ENCODE results near the gene SWT1.

Gene SWT1, protein sequence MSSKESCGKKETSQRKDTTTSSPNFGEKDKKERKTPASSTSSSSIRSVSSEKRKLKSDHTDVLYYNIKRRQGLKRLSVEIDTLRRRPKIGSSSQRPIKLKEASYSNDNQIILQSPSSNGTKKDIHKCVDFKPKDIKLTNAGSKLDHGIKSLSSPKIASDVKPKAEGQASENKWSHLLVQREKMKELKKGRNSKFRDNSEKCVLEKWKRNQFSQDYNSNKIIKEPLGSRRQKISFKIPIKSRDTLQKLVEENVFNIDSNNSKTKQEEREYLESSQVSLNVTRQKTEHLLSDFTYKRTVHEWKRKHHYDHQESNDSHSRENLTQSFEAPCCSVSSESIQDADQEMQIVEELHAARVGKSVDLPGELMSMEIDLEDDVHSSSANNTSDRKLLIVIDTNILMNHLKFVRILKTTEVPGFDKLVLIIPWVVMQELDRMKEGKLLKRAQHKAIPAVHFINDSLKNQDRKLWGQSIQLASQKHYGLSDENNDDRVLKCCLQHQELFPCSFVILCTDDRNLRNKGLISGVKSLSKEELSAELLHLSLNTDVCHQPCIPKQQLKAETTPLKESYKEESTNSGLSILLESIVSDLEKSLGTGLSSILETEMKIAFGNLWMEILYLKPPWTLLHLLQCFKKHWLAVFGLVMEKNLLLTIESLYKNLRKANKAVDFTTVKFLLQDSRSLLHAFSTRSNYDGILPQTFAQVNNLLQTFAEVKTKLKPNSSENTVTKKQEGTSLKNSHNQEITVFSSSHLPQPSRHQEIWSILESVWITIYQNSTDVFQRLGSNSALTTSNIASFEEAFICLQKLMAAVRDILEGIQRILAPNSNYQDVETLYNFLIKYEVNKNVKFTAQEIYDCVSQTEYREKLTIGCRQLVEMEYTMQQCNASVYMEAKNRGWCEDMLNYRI
- total RNA-seq: 7.0 to 24.2 (median 11.5) reads per million in 17 experiments

DNA sequence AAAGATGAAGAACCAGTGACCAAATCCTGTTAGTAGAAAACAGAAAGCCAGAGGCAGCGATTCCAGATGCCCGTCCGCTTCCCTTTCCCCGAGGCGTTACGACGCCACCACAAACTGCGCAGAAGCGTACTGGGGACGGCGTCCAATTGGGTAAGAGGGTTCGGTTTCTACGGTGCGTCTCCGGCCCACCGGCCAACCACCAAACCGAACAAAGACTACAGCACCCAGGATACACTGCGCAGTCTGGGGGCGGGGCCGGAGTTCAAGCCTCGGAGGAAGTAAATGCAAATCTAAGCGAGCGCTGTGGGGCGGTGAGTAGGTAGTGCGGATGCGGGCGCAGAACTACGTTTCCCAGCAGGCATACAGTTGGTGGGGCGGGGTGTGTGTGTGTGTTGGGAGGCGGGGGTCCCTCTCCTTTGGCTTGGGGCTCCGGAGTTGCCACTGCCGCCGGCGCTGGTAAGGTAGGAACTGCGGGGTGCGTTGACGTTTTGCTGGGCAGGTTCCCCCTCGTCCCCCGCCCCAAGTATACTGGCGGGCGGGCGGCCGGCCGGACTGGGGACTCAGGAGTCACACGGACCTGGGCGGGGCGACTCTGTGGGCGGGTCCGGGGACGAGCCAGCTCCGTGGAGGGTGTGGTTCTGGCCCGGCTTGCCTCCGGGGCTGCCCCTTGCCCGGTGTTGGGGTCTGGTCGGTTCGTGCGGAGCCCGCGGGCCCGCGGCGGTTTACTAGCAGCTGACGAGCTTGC lies at the start of gene SWT1, which contains the start of gene TRMT1L:
Gene SWT1 (plus strand): TSS at position 314 of the 745 bp plus-strand sequence. CDS start 3,675 bp downstream, outside the sequence.
Gene TRMT1L (minus strand): TSS at position 100 of the 745 bp plus-strand sequence. CDS start 241 bp downstream, outside the sequence.
- DNase-seq: peak; percentile 99 to 100 (median 100)

DNA sequence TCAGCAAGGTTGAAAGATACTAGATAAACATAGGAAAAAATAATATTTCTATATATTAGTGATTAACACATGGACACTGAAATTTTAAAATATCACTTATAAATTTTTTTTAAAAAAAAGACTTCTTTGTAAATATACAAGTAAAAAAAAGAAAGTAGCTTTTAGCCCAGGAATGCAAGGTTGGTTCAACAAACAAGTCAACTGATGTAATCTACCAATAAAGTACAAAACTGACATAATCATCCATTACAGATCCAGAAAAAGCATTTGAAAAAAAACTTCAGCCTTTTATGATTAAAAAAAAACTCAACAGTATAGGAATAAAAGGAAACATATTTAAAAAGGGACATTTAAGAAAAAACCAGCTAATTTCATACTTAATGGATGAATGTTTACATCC lies 48.6 kb upstream of the SWT1 start:
- peak in 2 of 4 experiments; percentile 4 to 11 for DNase-seq

DNA sequence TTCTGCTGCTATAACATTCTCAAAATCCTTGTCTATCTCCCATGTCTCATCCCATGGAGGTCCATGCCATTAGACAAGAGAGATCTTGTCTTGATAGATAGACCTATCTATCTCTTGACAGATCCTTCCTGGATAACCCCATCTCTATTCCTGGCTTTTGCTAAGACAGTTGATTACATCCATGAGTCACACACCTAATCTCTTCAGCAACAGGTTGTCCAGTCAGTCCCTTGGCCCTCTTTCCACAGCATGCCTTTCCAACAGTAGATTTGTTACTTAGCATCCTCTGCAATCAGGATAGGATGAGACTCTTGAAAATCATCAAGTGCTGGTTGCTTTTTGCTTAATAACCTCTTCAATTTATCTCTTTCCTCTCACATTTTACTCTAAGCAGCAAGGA lies 46.8 kb upstream of the SWT1 start:
- no peak for DNase-seq

DNA sequence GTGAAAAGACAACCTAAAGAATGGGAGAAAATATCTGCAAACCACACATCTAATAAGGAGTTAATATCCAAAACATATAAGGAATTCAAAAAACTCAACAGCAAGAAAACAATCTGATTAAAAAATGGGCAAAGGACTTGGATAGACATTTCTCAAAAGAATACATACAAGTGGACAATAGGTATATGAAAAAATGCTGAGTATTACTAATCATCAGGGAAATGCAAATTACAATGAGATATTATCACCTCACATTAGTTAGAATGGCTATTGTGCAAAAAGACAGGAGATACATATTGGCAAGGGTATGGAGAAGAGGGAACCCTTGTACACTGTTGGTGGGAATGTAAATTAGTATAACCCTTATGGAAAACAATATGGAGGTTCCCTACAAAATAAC lies 45.1 kb upstream of the SWT1 start:
- DNase-seq: no peak

DNA sequence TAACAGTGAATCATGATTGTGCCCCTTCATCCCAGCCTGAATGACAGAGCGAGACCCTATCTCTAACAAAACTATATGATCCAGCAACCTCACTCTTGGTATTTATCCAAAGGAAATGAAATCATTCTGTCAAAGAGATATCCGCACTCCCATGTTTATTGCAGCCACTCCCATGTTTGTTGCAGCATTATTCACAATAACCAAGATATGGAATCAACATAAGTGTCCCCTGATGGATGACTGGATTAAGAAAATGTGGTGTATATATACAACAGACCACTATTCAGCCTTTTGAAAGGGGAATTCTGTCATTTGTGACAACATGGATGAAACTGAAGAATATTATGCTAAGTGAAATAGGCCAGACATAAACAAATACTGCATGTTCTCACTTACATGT lies 44.6 kb upstream of the SWT1 start:
- no peak for DNase-seq

DNA sequence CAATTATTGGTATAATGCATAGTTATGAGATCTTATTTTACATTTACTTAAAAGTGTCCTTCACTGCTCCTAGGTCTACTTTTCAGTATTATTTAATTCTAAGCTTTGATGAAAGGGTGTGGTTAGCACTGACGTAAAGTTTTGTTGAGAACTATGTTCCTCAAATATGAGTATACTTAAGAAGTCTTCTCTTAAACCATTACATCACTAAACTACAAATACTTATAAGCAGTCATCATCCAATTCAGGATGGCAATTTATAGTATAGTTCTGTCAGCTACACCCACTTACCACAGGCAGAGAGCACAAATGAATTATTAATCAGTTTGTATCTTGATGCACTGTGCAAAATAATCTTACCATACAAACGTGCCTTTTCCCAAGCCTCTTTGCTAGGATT lies 27.3 kb upstream of the SWT1 start:
- DNase-seq: no peak

DNA sequence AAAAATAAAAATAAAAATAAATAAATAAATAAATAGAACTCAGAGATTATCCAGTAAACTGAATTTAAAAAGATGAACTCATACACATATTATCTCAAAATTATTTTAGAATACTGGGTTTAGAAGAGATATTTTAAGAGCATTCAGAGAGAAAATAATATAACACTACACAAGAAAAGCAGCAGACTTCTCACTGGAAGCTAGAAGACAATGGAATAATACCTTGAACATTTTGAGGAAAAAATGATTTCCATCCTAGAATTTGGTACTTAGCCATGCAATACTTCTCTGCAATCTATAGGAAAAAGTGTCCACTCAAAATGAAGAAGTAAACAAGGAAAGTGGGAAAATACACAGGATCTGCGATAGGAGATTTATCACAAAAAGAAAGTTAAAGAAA lies 24.4 kb upstream of the SWT1 start:
- no peak for DNase-seq

DNA sequence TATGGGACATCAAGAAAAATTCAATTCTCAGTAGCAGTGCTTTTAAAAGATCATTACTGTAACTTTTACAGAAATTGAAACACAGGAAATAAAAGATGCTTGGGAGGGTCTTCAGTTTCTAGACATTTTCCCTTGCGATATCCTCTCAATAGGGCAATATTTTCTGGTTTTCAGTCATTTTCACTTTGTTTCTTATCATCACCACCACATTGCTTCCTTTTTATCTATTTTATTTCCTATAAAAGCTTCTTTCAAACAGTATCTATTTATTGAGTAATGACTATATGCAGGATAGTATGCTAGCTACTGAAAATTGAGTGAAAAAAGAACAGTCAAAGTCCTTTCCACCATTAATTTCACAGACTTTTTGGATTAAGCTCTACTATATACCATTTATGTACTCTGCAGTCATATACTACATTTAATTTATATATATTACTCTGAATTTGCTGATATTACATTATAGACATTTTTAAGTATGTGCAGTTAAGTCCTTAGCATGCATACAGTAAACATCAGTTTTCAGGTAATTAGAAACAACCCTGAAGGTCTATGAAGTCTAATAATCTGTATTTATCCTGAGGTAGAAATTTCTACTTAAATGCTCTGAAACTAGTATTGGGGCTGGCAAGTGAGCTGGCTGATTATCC lies 18.9 kb upstream of the SWT1 start:
- DNase-seq: no peak

DNA sequence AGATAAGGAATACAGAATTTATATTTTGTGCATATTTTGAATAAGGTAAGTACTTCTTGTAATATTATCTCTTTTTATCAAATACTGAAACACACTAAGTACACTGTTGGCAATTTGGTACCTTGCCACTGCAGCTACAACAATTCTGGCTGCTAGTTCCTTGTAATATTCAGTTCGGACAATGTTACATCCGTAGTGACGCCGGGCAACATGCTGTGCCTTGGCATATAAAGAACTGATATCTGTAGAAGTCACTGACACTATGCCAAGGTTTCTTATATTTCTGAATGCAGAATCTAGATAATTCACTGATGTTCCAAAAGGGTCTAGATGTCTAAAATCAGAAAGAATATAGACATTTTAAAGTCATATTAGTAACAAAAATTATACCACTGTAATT lies 17.7 kb upstream of the SWT1 start:
- DNase-seq: no peak

DNA sequence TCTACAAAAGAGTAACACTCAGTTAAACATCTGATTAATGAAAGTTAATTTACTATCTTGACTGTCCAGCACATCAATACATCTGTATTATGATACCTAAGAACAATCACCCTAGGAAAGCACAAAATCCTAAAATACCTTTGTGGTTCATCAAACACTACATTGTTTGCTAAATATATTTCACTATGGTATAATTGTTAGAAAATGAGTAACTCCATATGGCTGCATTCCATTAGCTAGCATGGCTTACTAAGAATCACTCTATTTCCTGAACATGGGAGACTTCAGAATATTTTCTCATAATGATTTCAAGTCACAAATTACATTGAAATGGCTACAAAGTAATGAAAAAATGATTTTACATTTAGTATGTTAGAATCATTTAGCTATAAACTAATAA lies 12.7 kb upstream of the SWT1 start:
- no peak for DNase-seq

DNA sequence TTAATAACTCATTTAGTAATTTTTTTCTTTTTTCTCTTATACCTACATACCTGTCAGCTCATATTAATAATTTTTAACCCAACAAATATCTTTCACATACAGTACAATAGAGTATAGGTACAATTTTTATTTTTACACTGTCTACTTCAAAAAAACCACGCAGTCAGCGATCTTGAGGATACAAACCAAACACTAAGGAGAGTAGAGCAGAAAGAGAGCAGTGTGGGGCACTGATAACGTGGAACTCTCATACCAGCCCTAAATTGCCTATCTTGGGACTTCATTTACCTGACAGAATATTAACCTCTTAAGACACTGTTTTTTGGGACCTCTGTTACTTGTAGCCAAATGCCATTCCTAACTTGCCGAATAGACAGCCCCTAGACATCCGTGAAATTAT lies 5.8 kb upstream of the SWT1 start:
- DNase-seq: no peak

DNA sequence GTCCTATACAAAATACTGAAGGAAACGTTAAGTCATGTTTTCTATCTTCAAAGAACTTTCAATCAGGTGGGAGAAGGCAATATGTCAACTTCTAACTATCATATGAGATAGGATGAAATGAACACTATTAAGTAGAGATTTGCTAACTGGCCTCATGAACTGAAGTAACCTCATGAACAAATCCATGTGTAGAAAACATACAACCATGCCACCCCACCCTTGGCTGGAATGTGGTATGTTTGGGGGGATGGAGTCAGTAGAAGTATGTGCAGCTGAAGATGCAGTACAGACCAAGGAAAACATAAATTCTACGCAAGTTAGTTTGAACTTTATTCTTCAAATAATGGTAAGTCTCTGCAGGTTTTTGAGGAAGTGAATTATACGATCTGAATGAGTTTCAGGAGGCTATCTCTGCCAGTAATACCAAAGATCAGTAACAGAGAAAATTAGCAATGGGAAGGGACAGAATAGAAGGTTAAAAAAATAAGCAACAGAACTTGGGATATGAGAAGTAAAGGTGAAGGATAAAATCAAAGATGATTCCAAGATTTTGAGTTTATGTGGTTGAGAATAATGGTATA lies 4.7 kb upstream of the SWT1 start:
- peak in 1 of 4 experiments; percentile 10 for DNase-seq

DNA sequence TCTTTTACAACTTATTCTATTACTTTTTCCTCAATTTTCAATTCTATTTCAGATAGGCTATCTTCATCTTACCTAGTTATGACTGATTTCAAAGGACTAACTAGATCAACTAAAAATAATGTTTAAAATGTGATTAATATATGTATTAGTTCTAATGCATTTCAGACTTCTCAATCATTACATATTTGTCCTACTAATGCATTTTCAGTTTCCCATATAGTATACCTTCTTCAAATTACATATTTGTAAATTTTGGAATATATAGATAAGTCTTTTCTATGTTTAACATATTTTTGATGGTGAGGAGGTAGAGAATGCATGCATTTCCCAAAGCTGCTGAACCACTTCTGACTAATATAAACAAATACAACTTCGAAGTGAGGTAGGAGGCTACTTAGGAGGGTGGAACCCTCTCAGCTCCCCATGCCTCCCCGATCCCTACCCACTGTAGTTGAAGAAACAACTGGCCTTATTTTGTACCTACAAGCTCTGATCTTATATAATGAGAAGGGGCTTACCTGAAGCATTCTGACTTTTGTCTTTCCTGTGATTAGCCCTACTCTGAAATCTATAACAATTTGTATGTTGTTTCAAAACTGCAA lies 2.0 kb upstream of the SWT1 start:
- peak in 2 of 4 experiments; percentile 8 to 17 for DNase-seq

DNA sequence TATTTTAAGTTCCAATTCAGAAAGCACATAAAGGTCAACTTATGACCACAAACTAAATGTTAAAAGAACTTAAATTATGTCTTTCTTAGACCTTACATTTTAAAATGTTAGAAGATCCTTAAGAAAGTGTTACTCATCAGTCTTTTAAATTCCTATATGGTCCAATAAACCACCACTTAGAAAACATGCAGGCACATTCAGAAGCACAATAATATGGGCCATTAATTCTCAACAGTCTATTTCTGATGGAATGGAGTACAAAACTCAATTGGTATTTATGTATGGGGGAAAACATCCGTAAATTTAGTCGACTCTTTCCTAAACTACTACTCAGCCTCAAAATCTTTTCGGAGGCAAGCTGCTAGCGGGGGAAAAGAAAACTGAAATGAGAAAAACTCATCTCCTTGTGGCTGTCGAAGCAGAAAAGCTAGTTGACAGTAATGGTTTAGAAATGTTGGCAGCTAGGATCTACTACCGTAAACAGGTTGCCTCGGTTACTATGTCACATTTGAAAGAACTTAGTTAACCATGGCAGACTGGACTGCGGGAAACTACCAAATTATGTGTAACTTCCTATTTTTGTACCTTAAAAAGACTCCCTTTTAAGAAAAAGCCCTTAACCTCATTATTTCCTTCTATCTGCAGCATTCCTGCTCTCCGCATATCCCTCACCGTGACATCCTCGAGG lies 1.2 kb upstream of the SWT1 start:
- DNase-seq: peak; percentile 27 to 69 (median 54)

DNA sequence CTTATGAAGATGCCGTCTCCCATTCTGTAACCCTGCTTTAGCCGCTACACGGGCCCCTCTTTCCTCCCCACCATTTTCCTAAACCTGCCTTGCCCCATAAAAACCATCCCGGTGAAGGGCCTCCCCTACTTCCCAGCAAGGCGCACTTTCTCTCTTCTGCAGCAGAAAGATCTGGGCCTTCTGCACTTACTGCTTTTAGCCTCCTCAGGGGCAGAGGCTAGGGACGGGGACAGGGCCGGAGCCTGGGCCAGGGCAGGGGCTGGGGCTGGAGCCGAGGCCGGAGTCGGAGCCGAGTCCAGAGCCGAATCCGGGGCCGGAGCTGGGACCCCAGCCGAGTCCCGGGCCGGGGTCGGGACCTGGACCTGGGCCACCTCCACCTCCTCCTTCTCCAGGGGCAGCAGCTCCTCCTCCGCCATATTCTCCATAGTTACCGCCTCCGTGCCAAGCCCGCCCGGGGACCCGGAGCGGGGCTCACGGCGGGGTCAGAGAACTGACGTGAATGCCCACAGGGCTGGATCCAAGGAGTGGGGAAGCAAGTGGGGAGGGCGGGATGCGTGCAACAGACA lies 596 bp upstream of the SWT1 start:
- DNase-seq: peak in 1 of 4 experiments; percentile 33

DNA sequence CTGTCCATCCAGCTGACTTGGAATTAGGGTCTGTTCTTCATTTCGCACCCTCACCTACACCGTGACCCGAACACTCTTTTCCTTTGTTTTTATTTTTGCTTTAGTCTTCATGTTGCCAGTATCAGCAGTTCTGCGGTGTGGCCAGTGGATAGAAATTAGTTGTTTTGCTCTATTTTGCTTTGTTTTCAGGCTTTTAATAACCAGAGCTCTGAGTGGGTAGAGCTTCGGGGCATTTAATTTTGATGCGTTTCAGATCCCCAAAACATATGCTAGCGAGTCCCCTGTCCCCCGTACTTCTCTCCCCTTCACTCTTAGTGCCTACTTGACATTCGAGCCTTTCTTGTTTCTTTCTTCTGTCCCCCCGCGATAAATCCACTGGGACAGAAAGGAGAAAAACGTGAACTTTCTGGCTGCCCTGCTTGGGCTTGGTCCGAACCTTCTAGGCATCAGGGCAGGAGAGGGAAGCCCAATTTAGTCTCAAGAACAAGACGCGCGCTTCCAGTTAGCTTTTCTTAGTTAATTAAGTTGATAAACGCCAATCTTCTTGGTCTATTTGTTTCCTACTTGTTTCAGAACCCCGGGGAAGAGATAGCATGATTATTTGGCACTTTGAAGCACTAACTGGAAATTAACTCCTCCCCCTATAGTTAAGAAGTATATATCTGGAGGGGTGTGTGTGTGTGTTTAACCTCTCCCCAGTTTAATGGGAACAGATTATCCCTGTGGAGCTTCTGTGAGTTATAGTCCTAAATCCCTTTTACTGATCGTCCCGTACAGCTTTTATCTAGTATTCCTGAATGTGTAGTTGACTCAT lies 839 bp downstream of the SWT1 start:
- peak in 3 of 4 experiments; percentile 10 to 26 (median 11) for DNase-seq

DNA sequence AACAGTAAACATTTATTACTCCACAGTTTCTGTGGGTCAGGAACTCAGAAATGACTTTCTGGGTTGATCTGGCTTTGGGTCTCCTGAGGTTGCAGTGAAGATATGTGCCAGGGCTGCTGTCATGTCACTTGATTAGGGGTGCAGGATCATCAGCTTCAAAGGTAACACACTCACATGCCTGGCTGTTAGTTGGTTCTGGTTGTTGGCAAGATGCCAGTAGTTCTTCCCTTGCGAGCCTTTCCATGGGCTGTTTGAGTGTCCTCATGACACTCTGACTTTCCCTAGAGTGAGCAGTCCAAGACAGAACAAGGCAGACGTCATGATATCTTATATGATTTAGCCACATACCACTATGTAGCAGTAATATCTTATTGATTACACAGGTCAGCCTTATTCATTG lies 1.8 kb downstream of the SWT1 start:
- peak in 1 of 4 experiments; percentile 6 for DNase-seq

DNA sequence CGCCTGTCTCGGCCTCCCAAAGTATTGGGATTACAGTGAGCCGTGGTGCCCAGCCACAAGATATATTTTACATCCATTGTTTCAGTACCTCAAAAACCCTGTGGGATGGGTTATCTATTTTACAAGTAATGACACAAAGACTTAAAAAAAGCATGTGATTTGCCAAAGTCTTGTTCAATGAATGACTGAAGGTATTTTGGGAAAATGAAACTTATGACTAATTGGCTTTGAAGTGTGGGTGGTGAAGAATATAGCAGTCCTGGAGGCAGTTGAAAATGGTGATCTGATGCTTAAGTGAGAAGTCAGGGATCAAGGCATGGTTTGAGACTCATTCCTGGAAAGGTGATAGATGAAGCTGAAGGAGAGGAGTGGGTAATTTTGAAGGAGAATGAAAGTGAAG lies 3.0 kb downstream of the SWT1 start:
- DNase-seq: peak; percentile 11 to 73 (median 42)

DNA sequence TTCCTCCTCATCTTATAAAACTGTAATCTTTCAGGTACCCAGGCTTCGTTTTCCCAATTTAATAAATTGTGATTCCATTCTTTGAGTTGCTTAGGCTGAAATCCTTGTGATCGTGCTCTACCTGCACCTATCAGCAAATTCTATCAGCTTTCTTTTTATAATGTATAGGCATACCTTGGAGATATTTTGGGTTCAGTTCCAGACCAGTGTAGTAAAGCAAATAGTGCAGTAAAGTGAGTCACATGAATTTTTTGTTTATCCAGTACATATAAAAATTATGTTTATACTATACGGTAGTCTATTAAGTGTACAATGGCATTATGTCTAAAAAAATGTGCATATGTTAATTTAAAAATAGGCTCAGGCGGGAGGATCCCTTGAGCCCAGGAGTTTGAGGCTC lies 5.5 kb downstream of the SWT1 start:
- no peak for DNase-seq

Data from suppressor macrophage (primary cell).